ENCODE measurements around the gene HRG. TPM values are rescaled to one million over a fixed set of nuclear protein-coding genes. Genes with fewer than 3 reads are reported as not detected.

The HRG gene
- polyA plus RNA-seq, 3 donors, result not detected

GRCh38 chr3:186653080-186653707 lies 12.6 kb upstream of the HRG start:
- intact Hi-C loops (cut with micrococcal nuclease), result no loop called here
- H3K27ac Mint-ChIP-seq, result no peak overlapping the region
- no peak overlapping the region for H3K9ac ChIP-seq (ENCODE audit: insufficient read depth, low read length, poor library complexity, severe bottlenecking)
- no peak overlapping the region for H3K4me3 Mint-ChIP-seq
- no peaks in the 10 kb centered on the region for H3K4me1 ChIP-seq (ENCODE audit: control insufficient read depth in 1 of 2, insufficient read depth in 2 of 2, low read length in 2 of 2)
- H3K36me3 Mint-ChIP-seq, result no peaks in the 10 kb centered on the region
- WGBS (ENCODE audit: insufficient coverage), result 61% methylated on average over 4 of the region's 7 CpGs
- H3K36me3 ChIP-seq (replicated peaks in 1 of 2; ENCODE audit: control insufficient read depth in 1 of 2, insufficient read depth in 2 of 2, low read length in 2 of 2), result no peaks in the 10 kb centered on the region
- no peaks in the 10 kb centered on the region for H3K9me3 ChIP-seq (replicated peaks in 1 of 2; ENCODE audit: control insufficient read depth in 1 of 2, insufficient read depth in 1 of 2, low read length in 2 of 2)
- no peak for DNase-seq
- H3K4me2 ChIP-seq (replicated peaks; ENCODE audit: extremely low read depth, low read length, poor library complexity, severe bottlenecking), result no peak overlapping the region
- no peaks in the 10 kb centered on the region for H3K27me3 ChIP-seq (ENCODE audit: control insufficient read depth in 2 of 2, insufficient read depth in 2 of 2, low read length in 2 of 2)
- H3K4me1 Mint-ChIP-seq, result peaks cover 3% of the 10 kb centered on the region
- H4K20me1 ChIP-seq (ENCODE audit: insufficient read depth, low read length), result no peaks in the 10 kb centered on the region
- H3K9me3 Mint-ChIP-seq, result peaks cover 0 to 3% (median 0%) of the 10 kb centered on the region in 7 donors
- H3K79me2 ChIP-seq (ENCODE audit: insufficient read depth, low read length), result no peaks in the 10 kb centered on the region
- H2AFZ ChIP-seq (ENCODE audit: insufficient read depth, low read depth, low read length, poor library complexity, severe bottlenecking), result no peak overlapping the region
- no peak overlapping the region for H3K27ac ChIP-seq (ENCODE audit: low read depth in 1 of 2, low read length in 2 of 2)
- H3K4me3 ChIP-seq (replicated peaks in 1 of 3; ENCODE audit: low read depth in 2 of 3, low read length in 3 of 3), result no peak overlapping the region
- no peak for TF ChIP-seq CTCF (IDR thresholded peaks at IDR 0.05)
- H3K27me3 Mint-ChIP-seq (ENCODE audit: low read depth in 3 of 3), result peaks cover 5 to 9% (median 5%) of the 10 kb centered on the region in 3 donors

DNA sequence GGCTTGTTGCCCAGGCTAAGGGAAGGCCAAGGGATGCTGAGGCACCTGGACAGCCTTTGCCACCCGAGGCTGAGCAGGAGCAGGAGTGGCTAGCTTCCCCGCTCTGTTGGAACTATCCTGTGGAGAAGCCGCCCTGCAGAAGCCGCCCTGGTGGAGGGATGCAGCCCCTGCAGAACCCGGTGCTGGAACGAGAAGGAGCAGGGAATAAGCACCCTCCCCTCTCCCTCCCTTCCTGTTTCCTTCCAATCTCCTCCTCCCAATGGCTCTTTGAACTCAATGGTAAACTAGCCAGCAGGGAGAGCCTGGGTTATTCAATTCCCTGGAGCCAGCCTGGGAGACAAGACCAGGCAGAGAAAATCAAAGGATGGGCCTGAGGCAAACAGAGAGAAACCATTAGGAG lies 11.8 kb upstream of the HRG start:
- TF ChIP-seq CTCF (IDR thresholded peaks at IDR 0.05), result no peak
- Mint-ChIP-seq H3K27ac (no peak overlapping the region), H3K36me3 (no peaks in the 10 kb centered on the region), H3K4me3 (no peak overlapping the region), H3K9me3 (peaks cover 0 to 3% (median 0%) of the 10 kb centered on the region in 7 donors), H3K27me3 (ENCODE audit: low read depth in 3 of 3) (peaks cover 7 to 10% (median 9%) of the 10 kb centered on the region in 3 donors), H3K4me1 (peaks cover 3% of the 10 kb centered on the region)
- WGBS (ENCODE audit: insufficient coverage), result 71% methylated on average over 1 of the region's 6 CpGs
- no peaks in the 10 kb centered on the region for H3K27me3 ChIP-seq (ENCODE audit: control insufficient read depth in 2 of 2, insufficient read depth in 2 of 2, low read length in 2 of 2)
- intact Hi-C loops (cut with micrococcal nuclease), result no loop called here
- no peaks in the 10 kb centered on the region for H3K79me2 ChIP-seq (ENCODE audit: insufficient read depth, low read length)
- no peaks in the 10 kb centered on the region for H3K4me1 ChIP-seq (ENCODE audit: control insufficient read depth in 1 of 2, insufficient read depth in 2 of 2, low read length in 2 of 2)
- no peaks in the 10 kb centered on the region for H3K9me3 ChIP-seq (replicated peaks in 1 of 2; ENCODE audit: control insufficient read depth in 1 of 2, insufficient read depth in 1 of 2, low read length in 2 of 2)
- no peaks in the 10 kb centered on the region for H3K36me3 ChIP-seq (replicated peaks in 1 of 2; ENCODE audit: control insufficient read depth in 1 of 2, insufficient read depth in 2 of 2, low read length in 2 of 2)
- no peak overlapping the region for H2AFZ ChIP-seq (ENCODE audit: insufficient read depth, low read depth, low read length, poor library complexity, severe bottlenecking)
- no peak for DNase-seq
- H3K4me3 ChIP-seq (replicated peaks in 1 of 3; ENCODE audit: low read depth in 2 of 3, low read length in 3 of 3), result no peak overlapping the region
- no peak overlapping the region for H3K4me2 ChIP-seq (replicated peaks; ENCODE audit: extremely low read depth, low read length, poor library complexity, severe bottlenecking)
- H3K9ac ChIP-seq (ENCODE audit: insufficient read depth, low read length, poor library complexity, severe bottlenecking), result no peak overlapping the region
- no peaks in the 10 kb centered on the region for H4K20me1 ChIP-seq (ENCODE audit: insufficient read depth, low read length)
- no peak overlapping the region for H3K27ac ChIP-seq (ENCODE audit: low read depth in 1 of 2, low read length in 2 of 2)
